NCI-H2171 (cell line): ENCODE data around the gene ZNF304.

ENCODE experiments used
- DNase-seq: peaks from one replicate; lab custom pipeline; 2025; lab: John Stamatoyannopoulos, UW

The ZNF304 gene

GRCh38 chr19:57350877-57351805, at the start of gene ZNF304:
Gene ZNF304, plus strand, starts transcription at chr19:57351271. Its CDS starts 394 bp downstream, at chr19:57351665.
- peak; percentile 92 for DNase-seq

- peak; percentile 35 for DNase-seq
Observed at GRCh38 chr19:57302020-57302465, 49.0 kb upstream of the ZNF304 start.

GRCh38 chr19:57302727-57303401, 48.2 kb upstream of the ZNF304 start:
- no peak for DNase-seq

- no peak for DNase-seq
Observed at GRCh38 chr19:57305056-57305455, 46.0 kb upstream of the ZNF304 start.

GRCh38 chr19:57308514-57308913, 42.6 kb upstream of the ZNF304 start:
- DNase-seq, result no peak

GRCh38 chr19:57310792-57311191, 40.3 kb upstream of the ZNF304 start:
- DNase-seq, result no peak

GRCh38 chr19:57314146-57314545, 36.9 kb upstream of the ZNF304 start:
- DNase-seq, result no peak

GRCh38 chr19:57317503-57317902, 33.6 kb upstream of the ZNF304 start:
- DNase-seq, result no peak

GRCh38 chr19:57319869-57320179, 31.2 kb upstream of the ZNF304 start:
- no peak for DNase-seq

GRCh38 chr19:57320180-57321084, 30.6 kb upstream of the ZNF304 start, which contains the start of gene ZNF543:
Gene ZNF543, plus strand, starts transcription at chr19:57320472. Its CDS starts 382 bp downstream, at chr19:57320854.
- DNase-seq, result peak; percentile 97

GRCh38 chr19:57321116-57321515, 30.0 kb upstream of the ZNF304 start:
- no peak for DNase-seq

- DNase-seq, result no peak
Observed at GRCh38 chr19:57321751-57322150, 29.3 kb upstream of the ZNF304 start.

- DNase-seq, result no peak
Observed at GRCh38 chr19:57324992-57325391, 26.1 kb upstream of the ZNF304 start.

- no peak for DNase-seq
Observed at GRCh38 chr19:57327993-57328392, 23.1 kb upstream of the ZNF304 start.

GRCh38 chr19:57334191-57334590, 16.9 kb upstream of the ZNF304 start:
- no peak for DNase-seq

- DNase-seq, result no peak
Observed at GRCh38 chr19:57338877-57339276, 12.2 kb upstream of the ZNF304 start.

- DNase-seq, result no peak
Observed at GRCh38 chr19:57342582-57342981, 8.5 kb upstream of the ZNF304 start.

GRCh38 chr19:57348136-57348535, 2.9 kb upstream of the ZNF304 start:
- DNase-seq, result no peak

GRCh38 chr19:57351867-57352266, 796 bp downstream of the ZNF304 start:
- no peak for DNase-seq

GRCh38 chr19:57355916-57356315, 4.8 kb downstream of the ZNF304 start:
- no peak for DNase-seq

GRCh38 chr19:57357406-57357805, 6.3 kb downstream of the ZNF304 start:
- DNase-seq, result no peak

- no peak for DNase-seq
Observed at GRCh38 chr19:57359300-57359699, 8.2 kb downstream of the ZNF304 start.
